GM12874 (cell line): ENCODE results near the gene KRTAP21-2.
"Not testable (repeated sequence)": the region's sequence is repeated elsewhere in the genome, so short reads cannot be mapped to it uniquely, and the experiment has no call there.

Source experiments
- CTCF ChIP-seq: IDR thresholded peaks from 2 replicates; pipeline ENCODE4 v1.5.1; 2011; ENCODE audit warnings: low read depth, mild to moderate bottlenecking, control low read depth, low read length, moderate library complexity; ENCODE audit not compliant: insufficient read depth

The KRTAP21-2 gene

GRCh38 chr21:30747159-30747558, at the start of gene KRTAP21-2:
Gene KRTAP21-2 (minus strand): TSS chr21:30747259. CDS start chr21:30747202, 57 bp downstream.
- TF ChIP-seq CTCF = no peak

GRCh38 chr21:30793581-30794314, 46.7 kb upstream of the KRTAP21-2 start:
- no peak for TF ChIP-seq CTCF

- TF ChIP-seq CTCF = no peak
Observed at GRCh38 chr21:30779249-30779648, 32.2 kb upstream of the KRTAP21-2 start.

- no peak for TF ChIP-seq CTCF
Observed at GRCh38 chr21:30769724-30770431, 22.8 kb upstream of the KRTAP21-2 start.

GRCh38 chr21:30760776-30761175, 13.7 kb upstream of the KRTAP21-2 start:
- no peak for TF ChIP-seq CTCF

- TF ChIP-seq CTCF = no peak
Observed at GRCh38 chr21:30758306-30758705, 11.2 kb upstream of the KRTAP21-2 start.

GRCh38 chr21:30755328-30755727, 8.3 kb upstream of the KRTAP21-2 start, which contains the start of gene KRTAP21-1:
Gene KRTAP21-1 (minus strand): TSS chr21:30755428. CDS start chr21:30755378, 50 bp downstream.
- TF ChIP-seq CTCF = not testable (repeated sequence)
